GM23338 (cell line): ENCODE measurements around the gene TNFAIP3.
"Not testable (repeated sequence)": the region's sequence is repeated elsewhere in the genome, so short reads cannot be mapped to it uniquely, and the experiment has no call there.

ENCODE experiments used
- CREB1 ChIP-seq: fragments of 250-450 bp; sonication (Bioruptor Pico); IDR thresholded peaks from 2 replicates; pipeline ENCODE4 v1.5.0; 2020; ENCODE audit warnings: low read depth, mild to moderate bottlenecking, moderate library complexity
- CTCF ChIP-seq, 2 experiments: fragments of 200-600 bp in 1 of 2; sonication (generic) in 1 of 2; conservative IDR thresholded peaks; 2 replicates each; pipeline versions ENCODE4 v1.5.1 to v1.6.1; 2016 to 2017; ENCODE audit warnings: antibody characterized with exemption in 2 of 2, low read depth in 2 of 2, mild to moderate bottlenecking in 2 of 2, moderate library complexity in 1 of 2
- ETS1 ChIP-seq: IDR thresholded peaks from 2 replicates; pipeline ENCODE4 v1.6.1; 2016; ENCODE audit warnings: antibody characterized with exemption
- EZH2 ChIP-seq: fragments of 200-600 bp; sonication (generic); IDR thresholded peaks from one replicate; pipeline ENCODE4 v1.8.0; 2017; ENCODE audit warnings: antibody characterized with exemption, mild to moderate bottlenecking, low read depth; ENCODE audit not compliant: unreplicated experiment
- EZH2phosphoT487 ChIP-seq: fragments of 200-600 bp; sonication (generic); IDR thresholded peaks from one replicate; pipeline ENCODE4 v1.8.1; 2018; ENCODE audit warnings: antibody characterized with exemption; ENCODE audit not compliant: unreplicated experiment
- JUNB ChIP-seq: IDR thresholded peaks from one replicate; pipeline ENCODE4 v1.6.1; 2016; ENCODE audit warnings: antibody characterized with exemption; ENCODE audit not compliant: unreplicated experiment
- POLR2AphosphoS5 ChIP-seq: IDR thresholded peaks from 2 replicates; pipeline ENCODE4 v1.6.1; 2016; ENCODE audit warnings: antibody characterized with exemption, low read depth
- REST ChIP-seq: IDR thresholded peaks from one replicate; pipeline ENCODE4 v1.6.1; 2018; ENCODE audit warnings: antibody characterized with exemption; ENCODE audit not compliant: unreplicated experiment
- STAT1 ChIP-seq: IDR thresholded peaks from one replicate; pipeline ENCODE4 v1.6.1; 2016; ENCODE audit warnings: antibody characterized with exemption; ENCODE audit not compliant: unreplicated experiment
- ZNF114 ChIP-seq: fragments of 250-450 bp; sonication (Bioruptor Pico); IDR thresholded peaks from 2 replicates; pipeline ENCODE4 v1.5.0; 2020; ENCODE audit warnings: mild to moderate bottlenecking, moderate library complexity
- ZNF331 ChIP-seq: fragments of 250-450 bp; sonication (Bioruptor Pico); IDR thresholded peaks from 2 replicates; pipeline ENCODE4 v1.5.0; 2020; ENCODE audit warnings: low read depth, mild to moderate bottlenecking, moderate library complexity

- not testable (repeated sequence) for TF ChIP-seq CTCF (conservative IDR thresholded peaks at IDR 0.05; ENCODE audit: low read depth in 2 of 2); EZH2phosphoT487; POLR2AphosphoS5; REST; CREB1 (CRISPR knock-in tag); ZNF114 (CRISPR knock-in tag); EZH2; JUNB; ZNF331 (CRISPR knock-in tag); ETS1; STAT1
Observed at GRCh38 chr6:137884910-137885229, 17.8 kb downstream of the TNFAIP3 start.
